BE2C (cell line): ENCODE data around the gene NHLRC1.

Source experiments
- DNase-seq: peaks from one replicate; pipeline ENCODE4 v3.0.0-alpha.2; 2020
- H3K27me3 ChIP-seq: fragments of 250-450 bp; sonication (Bioruptor Pico); 2 replicates; pipeline ENCODE4 v1.5.1; 2020; ENCODE audit warnings: mild to moderate bottlenecking
- H3K36me3 ChIP-seq: fragments of 250-450 bp; sonication (Bioruptor Pico); 2 replicates; pipeline ENCODE4 v1.5.1; 2020; ENCODE audit warnings: mild to moderate bottlenecking
- H3K4me1 ChIP-seq: fragments of 250-450 bp; sonication (Bioruptor Pico); 2 replicates; pipeline ENCODE4 v1.5.1; 2020
- H3K4me3 ChIP-seq: 2 replicates; pipeline ENCODE4 v1.5.1; 2011; ENCODE audit warnings: low read depth, low read length
- H3K9me3 ChIP-seq: fragments of 250-450 bp; sonication (Bioruptor Pico); 2 replicates; pipeline ENCODE4 v1.5.1; 2020
- TF ChIP-seq, protein P1 (sequence below): IDR thresholded peaks from 2 replicates; pipeline ENCODE4 v1.5.1; 2012; ENCODE audit warnings: mild to moderate bottlenecking, low read depth, low read length

The NHLRC1 gene

DNA sequence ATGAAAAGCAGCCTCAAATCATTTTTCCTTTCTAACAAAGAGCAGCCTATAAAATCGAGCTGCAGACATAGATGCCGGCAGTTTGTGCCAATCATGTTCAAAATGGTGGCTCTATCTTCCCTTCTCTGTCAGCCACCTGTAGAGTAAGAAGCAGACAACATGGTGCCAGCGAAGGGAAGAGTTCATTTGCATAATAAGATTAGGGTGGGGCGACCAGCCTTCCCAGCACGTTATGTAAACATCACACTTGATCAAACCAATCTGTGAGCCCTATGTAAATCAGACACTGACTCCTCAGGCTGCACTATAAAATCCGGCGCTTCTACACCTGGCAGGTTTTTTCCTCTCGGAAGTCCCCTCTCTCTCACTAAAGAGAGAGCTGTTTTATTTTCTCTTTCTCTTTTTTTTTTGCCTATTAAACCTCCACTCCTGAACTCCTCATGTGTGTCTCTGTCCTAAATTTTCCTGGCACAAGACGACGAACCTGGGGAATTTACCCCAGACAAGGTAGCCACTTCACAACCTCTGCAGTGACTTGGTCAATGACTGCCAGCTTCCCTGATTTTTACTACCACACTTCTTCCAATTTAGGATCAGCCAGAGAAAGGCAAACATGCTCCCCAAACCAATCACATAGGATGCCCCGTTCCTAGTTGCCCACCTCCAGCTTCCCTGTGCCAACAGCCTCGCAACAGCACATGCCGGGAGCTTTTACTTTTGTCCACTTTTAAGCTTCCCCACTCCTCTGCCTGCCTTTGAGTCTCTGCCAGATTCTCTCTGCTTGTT lies 19.5 kb upstream of the NHLRC1 start:
- DNase-seq = peak; percentile 18
- no peak overlapping the region for H3K4me3 ChIP-seq
- TF ChIP-seq, protein P1, sequence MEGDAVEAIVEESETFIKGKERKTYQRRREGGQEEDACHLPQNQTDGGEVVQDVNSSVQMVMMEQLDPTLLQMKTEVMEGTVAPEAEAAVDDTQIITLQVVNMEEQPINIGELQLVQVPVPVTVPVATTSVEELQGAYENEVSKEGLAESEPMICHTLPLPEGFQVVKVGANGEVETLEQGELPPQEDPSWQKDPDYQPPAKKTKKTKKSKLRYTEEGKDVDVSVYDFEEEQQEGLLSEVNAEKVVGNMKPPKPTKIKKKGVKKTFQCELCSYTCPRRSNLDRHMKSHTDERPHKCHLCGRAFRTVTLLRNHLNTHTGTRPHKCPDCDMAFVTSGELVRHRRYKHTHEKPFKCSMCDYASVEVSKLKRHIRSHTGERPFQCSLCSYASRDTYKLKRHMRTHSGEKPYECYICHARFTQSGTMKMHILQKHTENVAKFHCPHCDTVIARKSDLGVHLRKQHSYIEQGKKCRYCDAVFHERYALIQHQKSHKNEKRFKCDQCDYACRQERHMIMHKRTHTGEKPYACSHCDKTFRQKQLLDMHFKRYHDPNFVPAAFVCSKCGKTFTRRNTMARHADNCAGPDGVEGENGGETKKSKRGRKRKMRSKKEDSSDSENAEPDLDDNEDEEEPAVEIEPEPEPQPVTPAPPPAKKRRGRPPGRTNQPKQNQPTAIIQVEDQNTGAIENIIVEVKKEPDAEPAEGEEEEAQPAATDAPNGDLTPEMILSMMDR = no peak

DNA sequence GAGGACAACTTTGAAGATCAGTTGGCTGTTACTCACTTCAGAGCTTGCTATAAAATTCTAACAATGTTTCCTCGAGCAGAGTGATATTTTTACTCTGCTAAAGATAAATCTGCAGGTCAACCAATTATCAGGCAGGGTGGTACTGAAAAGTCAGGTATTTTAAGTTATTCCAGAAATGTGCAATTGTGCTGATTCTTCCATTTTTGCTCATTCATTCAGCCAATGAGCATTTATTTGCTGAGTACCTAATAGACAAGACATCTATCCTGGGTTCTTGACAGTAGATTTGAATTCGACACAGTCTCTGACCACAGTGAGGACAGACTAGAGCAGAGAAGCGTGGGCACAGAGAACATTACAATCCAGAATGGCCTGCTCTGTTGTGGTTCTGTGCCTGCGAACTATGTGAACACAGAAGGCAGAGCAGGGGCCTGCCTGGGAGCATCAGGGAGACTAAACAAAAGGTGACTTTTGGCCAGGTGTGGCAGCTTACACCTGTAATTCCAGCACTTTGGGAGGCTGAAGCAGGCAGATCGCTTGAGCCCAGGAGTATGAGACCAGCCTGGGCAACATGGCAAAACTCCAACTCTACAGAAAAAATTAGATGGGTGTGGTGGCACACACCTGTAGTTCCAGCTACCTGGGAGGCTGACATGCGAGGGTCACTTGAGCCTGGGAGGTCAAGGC lies 17.6 kb upstream of the NHLRC1 start:
- H3K27me3 ChIP-seq = no peaks in the 10 kb centered on the region
- DNase-seq = no peak

More for the DNA sequence above, 19.5 kb upstream of the NHLRC1 start:
- no peaks in the 10 kb centered on the region for H3K36me3 ChIP-seq
- H3K4me1 ChIP-seq = no peaks in the 10 kb centered on the region
- no peaks in the 10 kb centered on the region for H3K27me3 ChIP-seq
- H3K9me3 ChIP-seq = no peaks in the 10 kb centered on the region

DNA sequence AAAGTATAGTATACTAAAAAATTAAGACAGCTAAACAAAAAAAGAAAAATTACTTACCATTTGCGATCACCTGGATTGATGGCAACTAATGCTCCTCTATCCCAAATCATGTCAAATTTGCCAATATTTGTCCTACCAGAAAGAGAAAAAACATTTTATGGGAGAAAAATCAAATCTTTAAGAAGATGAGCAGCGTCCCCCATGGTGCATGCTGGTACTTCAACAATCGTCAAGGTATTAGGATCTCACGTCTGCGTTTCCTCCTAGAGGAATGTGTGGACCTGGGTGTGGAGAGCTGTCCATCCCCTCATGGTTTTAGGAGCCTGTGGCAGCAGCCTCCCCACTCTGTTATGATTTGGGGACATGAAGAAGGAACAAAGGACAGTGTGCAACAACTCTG lies 16.4 kb upstream of the NHLRC1 start:
- Histone ChIP-seq H3K4me3 (no peak overlapping the region), H3K36me3 (no peaks in the 10 kb centered on the region), H3K9me3 (no peaks in the 10 kb centered on the region), H3K27me3 (no peaks in the 10 kb centered on the region), H3K4me1 (no peaks in the 10 kb centered on the region)
- TF ChIP-seq, protein P1 = no peak
- no peak for DNase-seq

More for the DNA sequence above, 17.6 kb upstream of the NHLRC1 start:
- no peaks in the 10 kb centered on the region for H3K9me3 ChIP-seq
- TF ChIP-seq, protein P1 = no peak
- no peak overlapping the region for H3K4me3 ChIP-seq
- H3K36me3 ChIP-seq = no peaks in the 10 kb centered on the region
- no peaks in the 10 kb centered on the region for H3K4me1 ChIP-seq

DNA sequence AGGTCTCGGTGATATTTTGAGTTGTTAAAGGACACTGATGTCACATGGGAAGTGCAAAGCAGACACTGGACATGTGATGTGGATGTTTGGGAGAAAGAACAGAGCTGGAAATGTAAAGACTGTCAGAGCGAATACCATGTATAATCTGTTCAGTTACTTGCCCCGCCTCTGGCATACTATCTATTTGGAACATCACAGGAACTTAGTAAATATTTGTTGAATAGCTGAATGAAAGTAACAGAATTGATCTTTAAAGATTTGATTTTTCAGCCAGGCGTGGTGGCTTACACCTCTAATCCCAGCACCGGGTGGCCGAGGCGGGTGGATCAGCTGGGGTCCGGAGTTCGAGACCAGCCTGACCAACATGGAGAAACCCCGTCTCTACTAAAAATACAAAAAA lies 13.8 kb upstream of the NHLRC1 start:
- Histone ChIP-seq H3K4me3 (no peak overlapping the region), H3K27me3 (no peaks in the 10 kb centered on the region), H3K9me3 (no peaks in the 10 kb centered on the region), H3K4me1 (peaks cover 3% of the 10 kb centered on the region; the same call in 1 of the 2 replicates), H3K36me3 (no peaks in the 10 kb centered on the region)
- TF ChIP-seq, protein P1 = no peak
- DNase-seq = no peak

DNA sequence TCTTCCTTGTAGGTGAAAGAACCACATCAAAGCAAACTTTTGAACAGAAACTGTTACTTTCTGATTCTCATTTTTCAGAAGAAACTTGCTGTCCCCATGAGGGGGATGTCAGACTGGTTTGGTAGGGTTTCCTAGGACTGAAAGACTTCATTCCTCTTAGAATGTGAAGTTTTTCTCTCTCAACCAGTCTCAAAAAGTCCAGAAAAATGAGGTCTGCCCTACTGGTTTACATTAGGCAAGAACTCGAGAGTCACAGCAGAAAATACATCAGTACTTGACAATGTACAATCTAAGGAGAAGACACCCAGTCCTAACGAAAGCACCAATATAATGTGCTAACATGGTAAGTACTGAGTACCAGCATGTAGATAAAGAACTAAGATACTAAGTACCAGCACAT lies 12.7 kb upstream of the NHLRC1 start:
- Histone ChIP-seq H3K27me3 (no peaks in the 10 kb centered on the region), H3K36me3 (no peaks in the 10 kb centered on the region)
- TF ChIP-seq, protein P1 = no peak

DNA sequence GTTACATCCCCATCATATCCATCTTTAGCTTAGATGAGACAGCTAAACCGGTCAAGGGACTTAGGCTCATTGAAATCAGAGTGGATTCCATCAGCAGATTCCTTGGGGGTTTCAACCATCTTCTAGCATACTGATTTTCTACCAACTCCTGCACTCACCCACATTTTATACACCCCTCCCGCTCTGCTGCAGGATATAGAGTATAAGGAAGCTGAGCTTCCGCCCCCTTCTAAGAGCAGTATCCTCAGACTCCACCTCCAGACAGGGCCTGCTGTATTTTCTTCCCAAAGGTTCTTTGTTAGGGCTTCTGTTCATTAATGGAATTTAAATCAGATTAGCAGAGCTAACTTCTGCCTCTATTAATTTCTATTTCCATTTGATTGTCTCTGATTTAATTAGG lies 9.9 kb upstream of the NHLRC1 start:
- DNase-seq = no peak

More for the DNA sequence above, 12.7 kb upstream of the NHLRC1 start:
- Histone ChIP-seq H3K4me3 (no peak overlapping the region), H3K9me3 (no peaks in the 10 kb centered on the region), H3K4me1 (peaks cover 3% of the 10 kb centered on the region; the same call in 1 of the 2 replicates)
- no peak for DNase-seq

More for the DNA sequence above, 9.9 kb upstream of the NHLRC1 start:
- Histone ChIP-seq H3K27me3 (no peaks in the 10 kb centered on the region), H3K9me3 (no peaks in the 10 kb centered on the region), H3K4me3 (no peak overlapping the region), H3K4me1 (peaks cover 3% of the 10 kb centered on the region; the same call in 1 of the 2 replicates), H3K36me3 (no peaks in the 10 kb centered on the region)
- TF ChIP-seq, protein P1 = no peak
